GM21528 (cell line): ENCODE results near the gene PCSK2.

Experiments used
- ATAC-seq: cut with Tn5 transposase; IDR thresholded peaks from one replicate; pipeline ENCODE4 v1.9.1; 2021; ENCODE audit warnings: mild to moderate bottlenecking, moderate library complexity; ENCODE audit not compliant: unreplicated experiment, low FRiP score

PCSK2 gene

DNA sequence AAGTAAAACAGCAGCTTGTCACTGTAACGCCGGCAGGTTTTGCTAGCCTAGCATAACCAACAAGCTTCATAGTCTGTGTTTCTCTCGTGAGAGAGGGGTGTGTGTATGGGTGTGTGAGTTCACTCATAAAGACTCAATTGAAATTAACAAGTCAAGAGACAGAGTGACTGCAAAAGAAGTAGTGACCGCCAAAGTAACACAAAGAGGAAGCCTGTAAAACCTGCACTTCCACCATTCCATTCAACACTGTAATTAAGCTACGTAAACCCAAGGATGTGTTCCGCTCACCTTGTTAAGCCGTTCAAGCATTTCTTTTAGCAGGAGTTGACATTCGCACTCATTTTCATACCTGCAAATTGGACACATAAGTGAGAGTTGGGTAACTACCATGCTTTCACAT, 297.7 kb downstream of the PCSK2 start:
- no peak for ATAC-seq

- no peak for ATAC-seq
Observed at GRCh38 chr20:17525132-17525531, 298.3 kb downstream of the PCSK2 start.

DNA sequence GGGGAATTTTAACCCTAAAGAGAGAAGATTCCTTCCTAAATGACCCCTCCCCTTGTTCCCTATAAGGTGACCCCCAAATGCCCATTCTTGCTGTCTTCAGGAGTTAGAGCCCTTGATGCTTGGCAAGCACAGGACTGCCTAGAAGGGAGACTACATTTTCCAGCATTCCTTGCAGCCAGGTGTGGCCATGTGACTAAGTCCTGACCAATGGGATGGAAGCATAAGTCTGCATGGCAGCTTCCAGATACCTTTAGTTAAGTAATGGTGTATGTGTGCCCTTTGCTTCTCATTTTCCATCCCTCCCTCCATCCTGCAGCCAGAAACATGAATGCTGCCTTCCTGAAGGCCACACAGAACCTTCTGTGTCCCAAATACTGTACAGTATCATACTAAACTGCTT, 298.8 kb downstream of the PCSK2 start:
- no peak for ATAC-seq

DNA sequence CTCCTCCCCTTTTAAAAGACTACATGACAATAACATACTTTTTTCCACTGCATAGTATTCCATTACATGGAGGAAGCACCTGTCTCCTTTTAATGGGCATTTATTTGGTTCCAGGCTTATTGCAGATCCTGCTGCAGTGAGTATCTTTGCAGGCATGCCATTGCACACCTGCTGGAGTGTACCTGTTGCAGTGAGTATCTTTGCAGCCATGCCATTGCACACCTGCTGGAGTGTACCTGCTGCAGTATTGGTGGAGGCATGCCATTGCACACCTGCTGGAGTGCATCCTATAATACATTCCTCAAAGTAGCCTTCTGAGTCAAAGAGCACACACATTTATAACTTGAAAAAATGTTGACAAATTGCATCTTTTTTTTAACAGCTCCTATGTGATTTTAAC, 302.7 kb downstream of the PCSK2 start:
- no peak for ATAC-seq

DNA sequence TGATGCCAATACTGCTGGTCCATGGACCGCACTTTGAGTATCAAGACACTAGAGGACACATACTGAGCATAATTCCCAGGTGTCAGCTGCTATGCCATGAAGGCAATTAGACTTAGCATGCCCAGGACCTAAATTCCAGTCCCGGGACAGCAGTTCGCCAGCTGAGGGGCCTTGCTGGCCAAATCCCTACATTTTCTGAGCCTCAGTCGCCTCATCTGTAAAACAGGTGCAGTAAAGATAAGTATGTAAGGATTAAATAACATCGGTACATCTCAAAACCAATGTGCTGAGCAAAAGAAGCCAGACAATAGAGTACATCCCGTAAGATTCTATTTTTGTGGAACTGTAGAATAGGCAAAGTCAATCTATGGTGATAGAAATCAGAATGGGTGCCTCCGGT, 303.3 kb downstream of the PCSK2 start:
- no peak for ATAC-seq

- no peak for ATAC-seq
Observed at GRCh38 chr20:17530716-17531664, 304.1 kb downstream of the PCSK2 start, which contains the start of gene BFSP1. BFSP1 (minus strand) TSS chr20:17531379; CDS start chr20:17531329, 50 bp downstream.

- no peak for ATAC-seq
Observed at GRCh38 chr20:17531665-17532025, 304.8 kb downstream of the PCSK2 start.

DNA sequence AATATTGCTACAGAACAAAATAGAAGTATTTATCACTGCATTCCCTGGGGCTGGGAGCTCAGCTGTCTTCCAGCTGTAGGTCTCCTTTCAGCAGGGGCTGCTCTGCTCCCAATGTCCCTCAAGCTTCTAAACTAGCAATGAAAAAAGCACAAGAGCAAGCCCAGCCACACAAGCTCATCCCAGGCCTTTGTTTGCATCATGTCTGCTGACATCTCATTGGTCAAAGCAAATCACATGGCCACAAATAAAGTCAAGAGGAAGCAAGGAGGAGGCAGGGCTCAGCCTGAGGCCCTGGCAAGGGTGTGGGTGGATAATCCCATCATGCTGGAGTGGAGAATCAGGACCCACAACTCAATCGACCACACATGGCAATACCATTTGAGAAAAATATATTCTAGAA, 306.6 kb downstream of the PCSK2 start:
- no peak for ATAC-seq

- ATAC-seq: no peak
Observed at GRCh38 chr20:17534077-17534476, 307.2 kb downstream of the PCSK2 start.
